ENCODE results near the gene SH3GL2. TPM values are rescaled to one million over a fixed set of nuclear protein-coding genes. Genes with fewer than 3 reads are reported as not detected.

The SH3GL2 gene
- total and polyA plus RNA-seq, 10 donors = 0.02 TPM; not detected in 9

DNA sequence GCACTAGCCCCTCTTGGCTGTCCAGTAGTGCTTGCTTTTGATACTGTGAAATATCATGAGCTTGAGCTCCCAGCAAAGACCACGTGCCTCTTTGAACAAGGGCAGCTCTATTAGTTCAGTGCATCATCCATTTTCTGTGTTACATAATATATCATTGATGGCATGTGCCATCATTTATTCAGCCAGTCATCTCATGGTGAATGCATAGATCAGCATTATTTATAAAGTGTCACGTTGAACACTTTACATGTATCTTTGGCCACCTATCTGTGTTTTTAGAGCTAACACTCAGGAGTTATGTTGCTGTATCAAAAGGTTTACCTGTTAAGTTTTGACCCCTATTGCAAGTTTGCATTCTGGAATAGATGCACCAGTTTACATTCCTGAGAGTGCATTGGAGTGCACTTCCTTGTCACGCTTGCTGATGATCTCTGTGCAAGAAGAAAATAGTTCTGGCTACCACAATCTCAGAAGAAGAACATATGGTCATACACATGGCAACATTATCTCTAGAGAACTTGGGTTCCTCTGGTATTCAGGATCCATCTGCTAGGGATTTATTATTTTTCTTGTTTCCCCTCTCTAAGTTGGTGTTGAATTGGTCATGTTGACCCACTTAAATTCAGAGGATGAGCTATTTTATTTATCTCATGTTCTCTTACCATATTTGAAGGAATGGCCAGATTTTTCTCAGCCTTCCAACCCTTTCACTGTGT is 120.9 kb downstream of the SH3GL2 start:
- Histone ChIP-seq H3K27ac (no peak overlapping the region), H3K9me3 (peaks cover 0 to 4% (median 0%) of the 10 kb centered on the region in 8 donors), H3K27me3 (replicated peaks in 1 of 7) (no peaks in the 10 kb centered on the region), H3K4me1 (no peaks in the 10 kb centered on the region), H3K4me3 (no peak overlapping the region), H3K36me3 (no peaks in the 10 kb centered on the region)
- 67 to 74% (median 71%) methylated on average over 3 of the region's 3 CpGs for WGBS, 5 donors
- intact Hi-C loops (cut with DNase I; ENCODE audit: low total_unique reads) = no loop called here
- no peak for DNase-seq
- TF ChIP-seq POLR2A (IDR thresholded peaks at IDR 0.05) = no peak
- TF ChIP-seq, protein P1, sequence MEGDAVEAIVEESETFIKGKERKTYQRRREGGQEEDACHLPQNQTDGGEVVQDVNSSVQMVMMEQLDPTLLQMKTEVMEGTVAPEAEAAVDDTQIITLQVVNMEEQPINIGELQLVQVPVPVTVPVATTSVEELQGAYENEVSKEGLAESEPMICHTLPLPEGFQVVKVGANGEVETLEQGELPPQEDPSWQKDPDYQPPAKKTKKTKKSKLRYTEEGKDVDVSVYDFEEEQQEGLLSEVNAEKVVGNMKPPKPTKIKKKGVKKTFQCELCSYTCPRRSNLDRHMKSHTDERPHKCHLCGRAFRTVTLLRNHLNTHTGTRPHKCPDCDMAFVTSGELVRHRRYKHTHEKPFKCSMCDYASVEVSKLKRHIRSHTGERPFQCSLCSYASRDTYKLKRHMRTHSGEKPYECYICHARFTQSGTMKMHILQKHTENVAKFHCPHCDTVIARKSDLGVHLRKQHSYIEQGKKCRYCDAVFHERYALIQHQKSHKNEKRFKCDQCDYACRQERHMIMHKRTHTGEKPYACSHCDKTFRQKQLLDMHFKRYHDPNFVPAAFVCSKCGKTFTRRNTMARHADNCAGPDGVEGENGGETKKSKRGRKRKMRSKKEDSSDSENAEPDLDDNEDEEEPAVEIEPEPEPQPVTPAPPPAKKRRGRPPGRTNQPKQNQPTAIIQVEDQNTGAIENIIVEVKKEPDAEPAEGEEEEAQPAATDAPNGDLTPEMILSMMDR (IDR thresholded peaks at IDR 0.05 in 8 of 11, conservative IDR thresholded peaks at IDR 0.05 in 3 of 11) = no peak
- TF ChIP-seq POLR2AphosphoS5 (IDR thresholded peaks at IDR 0.05) = no peak

DNA sequence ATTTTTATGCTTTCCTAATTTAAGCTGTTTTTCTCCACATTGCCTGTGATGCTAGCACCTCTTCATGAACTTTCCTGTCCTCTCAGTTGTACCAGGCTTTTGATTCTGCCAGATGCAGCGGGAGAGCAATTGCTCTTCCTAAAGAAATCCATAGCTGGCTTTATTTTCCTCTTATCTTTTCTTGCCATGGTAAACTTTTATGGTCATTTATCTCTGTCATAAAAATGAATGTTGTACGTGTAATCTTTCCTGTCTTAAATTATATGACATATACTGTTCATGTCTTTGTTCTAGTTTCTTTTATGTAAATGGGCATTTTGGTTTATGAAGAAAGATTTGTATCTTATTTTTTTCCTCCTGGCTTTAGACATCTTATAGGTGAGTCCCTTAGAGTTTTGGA is 127.5 kb downstream of the SH3GL2 start:
- Histone ChIP-seq H3K36me3 (no peaks in the 10 kb centered on the region), H3K27ac (no peak overlapping the region), H3K4me3 (no peak overlapping the region), H3K27me3 (replicated peaks in 1 of 7) (no peaks in the 10 kb centered on the region), H3K4me1 (no peaks in the 10 kb centered on the region), H3K9me3 (peaks cover 0 to 10% (median 0%) of the 10 kb centered on the region in 8 donors)
- intact Hi-C loops (cut with DNase I; ENCODE audit: low total_unique reads) = no loop called here
- 68 to 82% (median 71%) methylated on average over 2 of the region's 2 CpGs for WGBS, 5 donors
- TF ChIP-seq POLR2AphosphoS5 (IDR thresholded peaks at IDR 0.05) = no peak
- TF ChIP-seq POLR2A (IDR thresholded peaks at IDR 0.05) = no peak
- TF ChIP-seq, protein P1 (IDR thresholded peaks at IDR 0.05 in 8 of 11, conservative IDR thresholded peaks at IDR 0.05 in 3 of 11) = no peak
- no peak for DNase-seq

DNA sequence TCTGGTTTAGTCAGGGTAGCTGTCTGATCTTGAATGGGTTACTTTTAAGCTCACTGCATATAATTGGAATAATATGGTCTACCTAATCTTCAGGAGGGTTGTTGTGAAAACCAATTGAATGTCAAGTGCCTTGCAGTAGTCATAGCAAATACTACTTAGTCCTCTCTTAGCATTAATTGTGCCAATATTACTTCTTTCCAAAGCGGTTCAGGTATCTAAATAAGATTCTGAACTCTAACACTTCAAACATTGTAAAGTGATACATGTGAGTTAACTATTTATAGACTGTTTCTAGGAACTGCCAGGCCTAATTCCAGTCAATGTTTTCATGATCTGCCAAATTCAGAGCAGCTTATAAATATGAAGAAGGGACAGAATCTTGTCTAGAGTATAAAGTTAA is 140.2 kb downstream of the SH3GL2 start:
- intact Hi-C loops (cut with DNase I; ENCODE audit: low total_unique reads) = no loop called here

DNA sequence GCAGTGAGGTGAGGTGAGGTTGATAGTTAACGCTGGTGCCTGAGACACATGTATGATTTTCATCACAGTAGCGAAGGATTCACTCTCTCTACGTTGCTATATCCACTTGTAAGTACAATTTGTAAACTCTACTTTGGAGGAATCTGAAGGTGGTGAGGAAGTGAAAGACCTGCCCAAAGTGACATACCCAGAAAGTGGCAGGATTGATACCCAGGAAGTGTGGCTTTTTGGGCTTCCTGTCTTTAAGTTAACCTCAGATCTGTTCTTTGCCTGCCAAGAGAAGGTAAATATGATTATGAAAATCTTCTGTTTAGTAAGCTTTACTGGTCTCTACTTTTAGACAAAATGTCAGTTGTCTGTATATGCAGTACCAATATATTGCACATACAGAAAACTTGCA is 143.1 kb downstream of the SH3GL2 start:
- no peaks in the 10 kb centered on the region for H3K36me3 ChIP-seq
- 68 to 78% (median 75%) methylated on average over 3 of the region's 3 CpGs for WGBS, 5 donors
- intact Hi-C loops (cut with DNase I; ENCODE audit: low total_unique reads) = no loop called here
- DNase-seq = no peak
- no peaks in the 10 kb centered on the region for H3K27me3 ChIP-seq (replicated peaks in 1 of 7)
- no peak overlapping the region for H3K4me3 ChIP-seq
- no peaks in the 10 kb centered on the region for H3K4me1 ChIP-seq
- no peak overlapping the region for H3K27ac ChIP-seq
- peaks cover 0 to 37% (median 20%) of the 10 kb centered on the region in 8 donors for H3K9me3 ChIP-seq
- TF ChIP-seq POLR2AphosphoS5 (IDR thresholded peaks at IDR 0.05) = no peak
- TF ChIP-seq, protein P1 (IDR thresholded peaks at IDR 0.05 in 8 of 11, conservative IDR thresholded peaks at IDR 0.05 in 3 of 11) = no peak
- TF ChIP-seq POLR2A (IDR thresholded peaks at IDR 0.05) = no peak

More for the DNA sequence above, 140.2 kb downstream of the SH3GL2 start:
- H3K27ac ChIP-seq = no peak overlapping the region
- no peaks in the 10 kb centered on the region for H3K4me1 ChIP-seq
- DNase-seq = no peak
- WGBS, 5 donors = 79 to 94% (median 85%) methylated on average over 1 of the region's 1 CpG
- H3K36me3 ChIP-seq = no peaks in the 10 kb centered on the region
- no peak overlapping the region for H3K4me3 ChIP-seq
- no peak for TF ChIP-seq POLR2A (IDR thresholded peaks at IDR 0.05)
- TF ChIP-seq POLR2AphosphoS5 (IDR thresholded peaks at IDR 0.05) = no peak
- TF ChIP-seq, protein P1 (IDR thresholded peaks at IDR 0.05 in 8 of 11, conservative IDR thresholded peaks at IDR 0.05 in 3 of 11) = no peak
- no peaks in the 10 kb centered on the region for H3K27me3 ChIP-seq (replicated peaks in 1 of 7)
- H3K9me3 ChIP-seq = peaks cover 0 to 14% (median 8%) of the 10 kb centered on the region in 8 donors
